ENCODE measurements around the gene SULT1A3. TPM values are rescaled to one million over a fixed set of nuclear protein-coding genes. Genes with fewer than 3 reads are reported as not detected.
"Not testable (repeated sequence)": the region's sequence is repeated elsewhere in the genome, so short reads cannot be mapped to it uniquely, and the experiment has no call there.

SULT1A3 gene
- total RNA-seq, 1 experiment from 2014 or later: 14.0 TPM

DNA sequence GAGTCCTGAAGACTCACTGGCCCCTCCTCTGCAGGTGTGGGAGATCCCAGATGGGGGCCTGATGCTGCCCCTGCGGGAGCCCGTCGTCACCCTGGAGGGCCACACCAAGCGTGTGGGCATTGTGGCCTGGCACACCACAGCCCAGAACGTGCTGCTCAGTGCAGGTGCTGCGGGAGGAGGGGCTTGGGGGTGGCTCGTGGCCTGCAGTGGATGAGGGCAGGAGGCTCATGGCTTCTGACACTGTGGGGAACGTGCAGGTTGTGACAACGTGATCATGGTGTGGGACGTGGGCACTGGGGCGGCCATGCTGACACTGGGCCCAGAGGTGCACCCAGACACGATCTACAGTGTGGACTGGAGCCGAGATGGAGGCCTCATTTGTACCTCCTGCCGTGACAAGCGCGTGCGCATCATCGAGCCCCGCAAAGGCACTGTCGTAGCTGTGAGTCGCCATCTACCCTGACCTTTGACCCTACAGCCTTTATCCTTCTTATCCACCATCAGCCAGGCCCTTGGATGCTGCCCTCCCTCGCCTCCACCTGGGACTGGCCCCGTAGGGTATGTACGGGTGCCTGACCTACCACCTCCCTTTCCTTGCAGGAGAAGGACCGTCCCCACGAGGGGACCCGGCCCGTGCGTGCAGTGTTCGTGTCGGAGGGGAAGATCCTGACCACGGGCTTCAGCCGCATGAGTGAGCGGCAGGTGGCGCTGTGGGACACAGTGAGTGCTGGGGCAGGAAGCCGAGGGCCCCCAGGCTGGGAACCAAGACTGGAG lies 12.1 kb upstream of the SULT1A3 start:
- DNase-seq (ENCODE audit: low spot score): peak; percentile 75

DNA sequence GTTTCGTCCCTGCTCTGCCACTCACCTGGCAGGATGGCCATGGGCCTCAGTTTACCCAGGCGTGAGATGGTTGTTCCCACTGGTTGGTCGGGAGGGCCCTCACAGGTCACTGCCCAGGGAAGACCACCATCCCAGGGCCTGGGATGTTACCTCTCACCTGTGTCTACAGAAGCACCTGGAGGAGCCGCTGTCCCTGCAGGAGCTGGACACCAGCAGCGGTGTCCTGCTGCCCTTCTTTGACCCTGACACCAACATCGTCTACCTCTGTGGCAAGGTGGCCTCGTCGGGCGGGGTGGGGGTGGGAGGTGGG lies 11.5 kb upstream of the SULT1A3 start:
- DNase-seq (ENCODE audit: low spot score): no peak

DNA sequence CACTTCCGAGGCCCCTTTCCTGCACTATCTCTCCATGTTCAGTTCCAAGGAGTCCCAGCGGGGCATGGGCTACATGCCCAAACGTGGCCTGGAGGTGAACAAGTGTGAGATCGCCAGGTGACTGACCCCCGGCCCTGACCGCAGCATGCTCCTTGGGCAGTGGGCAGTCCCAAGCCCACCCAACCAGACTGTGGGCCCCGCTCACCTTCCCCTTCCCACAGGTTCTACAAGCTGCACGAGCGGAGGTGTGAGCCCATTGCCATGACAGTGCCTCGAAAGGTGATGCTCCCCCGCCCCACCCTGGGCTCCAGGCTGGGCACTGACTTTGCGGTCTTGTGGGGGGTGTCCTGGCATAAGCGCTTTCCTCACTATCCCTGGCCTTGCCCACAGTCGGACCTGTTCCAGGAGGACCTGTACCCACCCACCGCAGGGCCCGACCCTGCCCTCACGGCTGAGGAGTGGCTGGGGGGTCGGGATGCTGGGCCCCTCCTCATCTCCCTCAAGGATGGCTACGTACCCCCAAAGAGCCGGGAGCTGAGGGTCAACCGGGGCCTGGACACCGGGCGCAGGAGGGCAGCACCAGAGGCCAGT lies 11.0 kb upstream of the SULT1A3 start:
- no peak for DNase-seq (ENCODE audit: low spot score)

DNA sequence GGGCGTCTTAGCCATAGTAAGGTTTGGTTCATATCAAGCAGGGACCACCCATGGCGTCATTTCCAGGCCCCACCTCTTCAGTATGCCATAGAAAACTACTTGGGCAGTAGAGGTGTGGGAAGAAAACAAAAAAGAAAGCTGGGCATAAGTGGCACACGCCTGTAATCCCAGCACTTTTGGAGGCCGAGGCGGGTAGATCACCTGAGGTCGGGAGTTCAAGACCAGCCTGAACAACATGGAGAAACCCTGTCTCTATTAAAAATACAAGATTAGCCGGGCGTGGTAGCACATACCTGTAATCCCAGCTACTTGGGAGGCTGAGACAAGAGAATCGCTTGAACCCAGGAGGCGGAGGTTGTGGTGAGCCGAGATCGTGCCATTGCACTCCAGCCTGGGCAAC lies 7.9 kb upstream of the SULT1A3 start:
- DNase-seq (ENCODE audit: low spot score): not testable (repeated sequence)

DNA sequence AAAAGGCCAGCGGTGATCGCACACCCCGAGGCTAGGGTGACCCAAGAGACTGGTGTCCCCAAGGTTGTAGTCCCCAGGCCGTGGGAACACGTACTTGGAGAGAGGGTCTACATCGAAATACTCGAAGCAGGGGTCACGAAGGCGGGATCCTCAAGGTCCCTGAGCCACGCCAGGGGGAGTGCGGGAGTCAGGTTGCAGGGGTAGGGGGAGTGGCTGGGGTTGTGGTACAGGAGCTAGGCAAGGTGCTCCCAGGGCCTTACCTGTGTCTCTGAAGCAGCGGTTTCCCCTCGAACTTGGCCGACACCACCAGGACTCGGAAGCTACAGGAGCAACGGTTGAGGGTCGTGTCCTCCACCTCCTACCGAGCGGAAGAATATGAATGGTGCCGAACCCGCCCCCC lies 6.0 kb upstream of the SULT1A3 start:
- DNase-seq (ENCODE audit: low spot score): not testable (repeated sequence)

DNA sequence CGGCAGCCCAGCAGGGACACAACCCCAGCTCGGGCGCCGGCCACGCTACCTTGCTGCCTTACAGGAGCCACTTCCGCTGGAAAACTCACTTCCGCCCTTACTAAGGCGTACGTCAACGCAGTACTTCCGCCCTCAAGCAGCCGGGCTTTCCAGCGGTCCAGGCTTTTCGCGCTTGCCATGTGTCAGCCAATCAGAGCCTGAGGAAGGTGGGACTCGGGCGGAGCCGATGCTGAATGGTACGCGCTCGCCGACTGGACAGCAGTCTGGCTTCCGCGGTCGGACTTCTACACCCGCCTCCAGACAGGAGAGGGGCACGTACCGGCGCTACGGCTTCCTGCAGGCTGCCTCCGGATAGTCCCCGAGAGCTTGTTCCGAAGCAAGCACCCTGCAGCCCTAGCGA lies 5.4 kb upstream of the SULT1A3 start, which contains the start of the genes BOLA2B and SLX1A:
Gene BOLA2B, minus strand, starts transcription at position 52 of the 400 bp plus-strand sequence. CDS start 71 bp downstream, outside the sequence.
Gene SLX1A, plus strand, starts transcription at position 261 of the 400 bp plus-strand sequence. CDS start 210 bp downstream, outside the sequence.
- DNase-seq (ENCODE audit: low spot score): not testable (repeated sequence)

DNA sequence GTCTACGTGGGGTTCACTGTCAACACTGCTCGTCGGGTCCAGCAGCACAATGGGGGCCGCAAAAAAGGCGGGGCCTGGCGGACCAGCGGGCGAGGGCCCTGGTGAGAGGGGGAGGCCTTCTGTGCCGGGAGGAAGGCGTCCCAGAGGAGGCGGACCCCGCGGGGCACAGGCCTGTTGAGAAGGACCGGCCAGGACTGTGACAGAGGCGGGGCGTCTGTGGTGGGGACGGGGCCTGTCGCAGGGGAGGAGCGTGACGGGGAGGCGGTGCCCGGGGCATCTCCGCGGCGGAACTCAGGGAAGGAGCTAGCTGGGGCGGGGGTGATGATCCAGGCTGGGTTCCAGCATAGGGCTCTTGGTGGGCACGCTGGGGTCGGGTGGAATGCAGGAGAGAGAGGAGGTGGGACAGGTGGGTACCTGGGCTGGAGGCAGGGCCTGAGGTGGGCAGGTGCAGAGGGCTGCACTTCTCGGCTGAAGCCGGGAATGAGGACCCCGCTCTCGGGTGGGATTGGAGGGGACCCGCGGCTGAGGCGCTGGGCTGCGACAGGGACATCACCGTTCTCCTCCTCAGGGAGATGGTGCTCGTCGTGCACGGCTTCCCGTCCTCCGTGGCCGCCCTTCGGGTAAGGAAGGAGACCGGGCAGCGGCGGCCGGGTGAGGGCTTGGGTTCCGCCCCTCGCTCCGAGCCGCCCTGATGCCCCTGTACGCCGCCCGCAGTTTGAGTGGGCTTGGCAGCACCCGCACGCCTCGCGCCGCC lies 4.7 kb upstream of the SULT1A3 start:
- not testable (repeated sequence) for DNase-seq (ENCODE audit: low spot score)

DNA sequence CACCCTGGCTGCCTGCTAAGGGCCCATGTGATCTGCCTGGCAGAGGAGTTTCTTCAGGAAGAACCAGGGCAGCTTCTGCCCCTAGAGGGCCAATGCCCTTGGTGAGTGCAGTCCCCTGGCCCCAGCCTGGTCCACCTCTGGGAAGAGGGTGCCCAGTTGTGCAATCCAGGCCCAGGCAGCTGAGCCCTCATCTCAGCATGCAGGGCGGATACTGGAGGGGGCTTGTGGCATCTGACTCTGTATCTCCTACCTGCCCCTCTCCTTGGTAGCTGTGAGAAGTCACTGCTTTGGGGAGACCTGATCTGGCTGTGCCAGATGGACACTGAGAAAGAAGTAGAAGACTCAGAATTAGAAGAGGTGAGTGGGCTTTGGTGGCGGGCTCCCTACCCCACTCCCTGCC lies 2.1 kb upstream of the SULT1A3 start:
- DNase-seq (ENCODE audit: low spot score): not testable (repeated sequence)

DNA sequence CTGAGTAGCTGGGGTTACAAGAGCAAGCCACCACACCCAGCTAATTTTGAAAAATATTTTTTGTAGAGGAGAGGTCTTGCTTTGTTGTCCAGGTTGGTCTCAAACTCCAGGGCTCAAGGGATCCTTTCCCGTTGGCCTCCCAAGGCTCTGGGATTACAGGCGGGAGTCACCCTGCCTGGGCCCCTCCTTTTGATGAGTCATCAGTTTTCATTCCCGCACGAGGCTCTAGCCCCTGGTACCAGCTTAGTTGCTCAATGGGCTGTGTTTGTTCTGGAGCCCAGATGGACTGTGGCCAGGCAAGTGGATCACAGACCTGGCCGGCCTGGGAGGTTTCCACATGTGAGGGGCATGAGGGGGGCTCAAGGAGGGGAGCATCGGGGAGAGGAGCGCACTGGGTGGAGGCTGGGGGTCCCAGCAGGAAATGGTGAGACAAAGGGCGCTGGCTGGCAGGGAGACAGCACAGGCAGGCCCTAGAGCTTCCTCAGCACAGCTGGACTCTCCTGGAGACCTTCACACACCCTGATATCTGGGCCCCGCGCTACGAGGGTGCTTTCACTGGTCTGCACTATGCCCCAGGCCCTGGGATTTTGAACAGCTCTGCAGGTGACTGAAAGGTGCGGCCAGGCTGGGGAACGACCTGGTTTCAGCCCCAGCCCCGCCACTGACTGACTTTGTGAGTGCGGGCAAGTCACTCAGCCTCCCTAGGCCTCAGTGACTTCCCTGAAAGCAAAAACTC lies 721 bp downstream of the SULT1A3 start:
- not testable (repeated sequence) for DNase-seq (ENCODE audit: low spot score)

DNA sequence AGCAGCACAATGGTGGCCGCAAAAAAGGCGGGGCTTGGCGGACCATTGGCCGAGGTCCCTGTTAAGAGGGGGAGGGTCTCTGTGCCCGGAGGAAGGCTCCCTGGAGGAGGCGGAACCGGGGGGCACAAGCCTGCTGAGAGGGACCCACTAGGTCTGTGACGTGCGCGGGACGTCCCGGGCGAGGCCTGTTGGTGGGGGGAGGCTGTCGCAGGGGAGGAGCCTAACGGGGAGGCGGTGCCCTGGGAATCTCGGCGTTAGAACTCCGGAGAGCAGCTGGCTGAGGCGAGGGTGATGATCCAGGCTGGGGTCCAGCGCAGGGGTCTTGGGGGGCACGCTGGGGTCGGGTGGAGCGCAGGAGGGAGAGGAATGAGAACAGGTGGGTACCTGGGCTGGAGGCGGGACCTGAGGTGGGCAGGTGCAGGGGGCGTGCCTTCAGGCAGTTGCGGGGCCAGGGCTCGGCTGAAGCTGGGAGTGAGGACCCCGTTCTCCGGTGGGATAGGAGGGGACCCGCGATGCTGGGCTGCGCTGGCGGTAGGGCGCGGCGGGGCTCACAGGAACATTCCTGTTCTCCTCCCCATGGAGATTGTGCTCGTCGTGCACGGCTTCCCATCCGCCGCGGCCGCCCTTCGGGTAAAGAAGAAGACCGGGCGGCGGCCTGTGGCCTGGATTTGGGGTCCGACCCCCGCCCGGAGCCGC lies 6.6 kb downstream of the SULT1A3 start:
- DNase-seq (ENCODE audit: low spot score): not testable (repeated sequence)

DNA sequence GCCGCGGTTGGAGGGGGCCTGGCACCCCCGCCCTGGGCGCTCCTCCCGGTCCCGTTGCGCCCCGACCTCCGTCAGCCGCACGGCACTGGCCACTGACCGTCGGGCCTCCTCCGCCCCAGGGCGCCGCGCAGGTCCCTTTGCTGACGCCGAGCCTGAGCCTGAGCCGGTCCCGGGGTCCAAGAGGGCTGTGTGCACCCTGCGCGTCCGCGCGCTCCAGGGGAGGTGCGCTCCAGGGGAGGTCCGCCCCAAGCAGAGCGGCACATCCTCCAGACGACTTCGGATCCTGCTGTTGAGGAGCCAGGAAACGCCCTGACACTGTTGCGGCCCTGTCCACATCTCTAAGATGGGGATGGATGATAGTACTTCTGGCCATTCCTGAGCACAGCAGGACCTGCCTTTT lies 7.2 kb downstream of the SULT1A3 start:
- not testable (repeated sequence) for DNase-seq (ENCODE audit: low spot score)

DNA sequence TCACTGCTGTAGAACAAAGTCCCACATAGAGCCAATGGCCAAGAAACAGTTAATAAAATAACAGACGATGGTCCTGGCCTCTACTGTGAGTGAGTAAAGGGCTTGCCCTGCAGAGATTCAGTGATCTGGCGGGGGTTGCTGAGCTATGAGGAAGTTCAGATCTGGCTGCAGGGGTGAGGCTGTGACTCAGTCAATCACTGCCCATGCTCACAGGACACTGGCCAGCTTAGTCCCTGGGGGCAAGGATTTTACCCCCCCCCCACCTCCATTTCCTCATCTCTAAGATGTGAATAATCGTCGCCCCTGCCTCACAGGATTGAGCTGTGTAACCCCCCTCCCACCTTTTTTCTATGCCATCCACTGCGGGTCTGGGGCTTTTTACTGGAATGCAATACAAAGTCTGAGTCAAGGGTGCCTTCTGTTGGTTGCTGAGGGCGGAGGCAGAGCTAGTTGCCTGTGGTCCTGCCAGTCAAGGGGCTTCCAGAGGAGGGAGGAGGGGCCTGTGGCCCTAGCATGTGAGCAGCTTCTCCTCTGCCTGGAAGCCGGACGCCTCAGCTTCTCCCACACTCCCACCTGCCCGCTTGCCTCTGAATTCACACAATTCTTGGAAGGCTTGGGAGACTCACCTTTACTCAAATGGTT lies 8.1 kb downstream of the SULT1A3 start:
- DNase-seq (ENCODE audit: low spot score): not testable (repeated sequence)

DNA sequence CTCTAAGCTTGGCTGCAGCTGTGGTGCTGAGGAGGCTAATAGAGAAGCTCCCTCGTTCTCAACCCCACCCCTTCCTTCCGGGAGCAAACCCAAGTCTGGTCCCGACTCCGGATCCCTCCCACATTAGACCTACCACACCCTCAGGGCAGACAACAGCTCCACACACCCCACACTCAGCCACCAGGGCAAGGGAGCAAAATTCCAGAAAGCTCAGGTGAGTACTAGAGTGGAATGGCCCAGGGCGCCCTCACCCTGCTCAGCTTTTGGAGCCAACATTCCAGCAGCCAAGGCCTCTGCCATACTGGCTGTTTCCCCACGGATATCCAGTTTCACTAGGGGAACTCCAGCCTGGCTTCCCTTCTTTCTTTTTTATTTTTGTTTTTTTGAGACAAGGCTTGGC lies 10.0 kb downstream of the SULT1A3 start:
- not testable (repeated sequence) for DNase-seq (ENCODE audit: low spot score)

DNA sequence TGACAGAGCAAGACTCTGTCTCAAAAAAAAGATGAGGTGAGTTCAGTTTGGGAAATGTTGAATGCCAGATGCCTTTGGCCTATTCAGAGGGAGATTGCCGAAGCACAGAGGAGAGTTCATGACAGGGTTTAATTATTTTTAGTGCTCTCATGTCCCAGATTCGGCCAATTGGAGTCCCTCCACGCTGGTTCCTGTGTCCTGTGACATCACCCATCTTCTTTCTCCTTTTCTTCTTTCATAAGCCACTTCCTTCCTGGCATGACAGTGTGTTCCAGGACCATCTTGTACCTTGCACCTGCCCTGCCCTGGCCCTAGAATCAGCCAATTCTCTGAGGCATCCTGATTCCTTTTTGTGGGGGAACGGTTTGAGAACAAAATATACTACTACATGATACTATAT lies 12.4 kb downstream of the SULT1A3 start:
- DNase-seq (ENCODE audit: low spot score): not testable (repeated sequence)

DNA sequence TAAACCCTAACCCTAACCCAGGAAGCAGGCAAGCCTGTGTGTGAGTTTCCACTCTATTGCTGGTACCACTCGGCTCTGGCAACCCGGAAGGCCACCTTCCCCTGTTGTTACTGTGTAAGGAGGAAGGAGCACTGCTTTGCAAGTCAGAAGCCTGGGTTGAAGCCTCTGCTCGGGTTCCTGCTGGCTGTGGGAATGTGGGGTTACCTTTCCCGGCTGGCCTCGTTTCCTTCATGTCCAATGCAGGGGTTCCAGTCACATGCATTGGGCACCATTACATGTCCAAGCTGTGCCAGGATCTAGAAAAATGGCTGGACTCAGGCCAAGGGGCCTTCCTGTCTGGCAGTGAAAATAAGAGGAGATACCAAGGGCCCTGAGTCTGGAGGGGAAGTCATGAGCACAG lies 18.0 kb downstream of the SULT1A3 start:
- DNase-seq (ENCODE audit: low spot score): not testable (repeated sequence)

DNA sequence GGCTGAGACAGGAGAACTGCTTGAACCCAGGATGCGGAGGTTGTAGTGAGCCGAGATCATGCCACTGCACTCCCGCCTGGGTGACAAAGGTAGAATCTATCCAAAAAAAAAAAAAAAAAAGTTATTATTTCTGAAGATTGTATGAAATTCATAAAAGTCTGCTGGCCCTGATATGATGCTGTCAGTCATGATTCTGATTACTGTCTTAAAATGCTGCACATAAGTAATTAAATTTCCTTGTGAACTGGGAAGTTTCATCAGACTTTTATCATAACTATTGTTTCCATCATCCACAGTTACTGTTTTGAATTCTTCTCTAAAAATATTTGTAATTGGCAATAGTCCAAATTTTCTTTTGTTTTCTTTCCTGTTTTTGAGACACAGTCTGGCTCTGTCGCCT lies 49.3 kb downstream of the SULT1A3 start, which contains the start of gene NPIPB13:
Gene NPIPB13, minus strand, starts transcription at position 101 of the 400 bp plus-strand sequence. CDS start 2,906 bp downstream, outside the sequence.
- DNase-seq (ENCODE audit: low spot score): not testable (repeated sequence)

Data from HT-29 (cell line).